MM.1S (cell line): Measurements from ENCODE around the gene HS6ST3.

Experiments
- DNase-seq: peaks from one replicate; pipeline ENCODE4 v3.0.0-alpha.2; 2015
- H2AFZ ChIP-seq: fragments of 300-600 bp; sonication (generic); 2 replicates; pipeline ENCODE4 v1.6.0; 2016; ENCODE audit warnings: antibody characterized with exemption, low read length
- H3F3A ChIP-seq: fragments of 300-600 bp; sonication (generic); 2 replicates; pipeline ENCODE4 v1.6.1; 2016; ENCODE audit warnings: mild to moderate bottlenecking, antibody characterized with exemption, low read length, moderate library complexity, mixed read lengths; ENCODE audit not compliant: insufficient read depth
- H3K27ac ChIP-seq: fragments of 300-600 bp; sonication (generic); 2 replicates; pipeline ENCODE4 v1.5.1; 2016; ENCODE audit warnings: mild to moderate bottlenecking, low read length
- H3K27me3 ChIP-seq: fragments of 300-600 bp; sonication (generic); replicated peaks from 2 replicates; pipeline ENCODE4 v1.6.0; 2016; ENCODE audit warnings: low read length; ENCODE audit not compliant: insufficient read depth
- H3K36me3 ChIP-seq: fragments of 300-600 bp; sonication (generic); replicated peaks from 2 replicates; pipeline ENCODE4 v1.6.1; 2016; ENCODE audit warnings: mild to moderate bottlenecking, low read length, mixed read lengths; ENCODE audit not compliant: insufficient read depth
- H3K4me1 ChIP-seq: fragments of 300-600 bp; sonication (generic); 2 replicates; pipeline ENCODE4 v1.6.1; 2016; ENCODE audit warnings: low read length, mixed read lengths
- H3K4me2 ChIP-seq: fragments of 300-600 bp; sonication (generic); 2 replicates; pipeline ENCODE4 v1.6.0; 2016; ENCODE audit warnings: low read depth, low read length
- H3K4me3 ChIP-seq: fragments of 300-600 bp; sonication (generic); 2 replicates; pipeline ENCODE4 v1.5.1; 2016; ENCODE audit warnings: low read length, mixed read lengths
- H3K79me2 ChIP-seq: fragments of 300-600 bp; sonication (generic); 2 replicates; pipeline ENCODE4 v1.6.1; 2016; ENCODE audit warnings: mixed run types, low read length, mixed read lengths
- H3K9ac ChIP-seq: fragments of 300-600 bp; sonication (generic); 2 replicates; pipeline ENCODE4 v1.6.1; 2016; ENCODE audit warnings: low read length, mixed read lengths
- H3K9me2 ChIP-seq: fragments of 300-600 bp; sonication (generic); replicated peaks from 2 replicates; pipeline ENCODE4 v1.6.1; 2016; ENCODE audit warnings: mild to moderate bottlenecking, low read length, mixed read lengths; ENCODE audit not compliant: insufficient read depth
- H3K9me3 ChIP-seq: fragments of 300-600 bp; sonication (generic); replicated peaks from 2 replicates; pipeline ENCODE4 v1.6.1; 2016; ENCODE audit warnings: mild to moderate bottlenecking, low read length, mixed read lengths; ENCODE audit not compliant: insufficient read depth
- H4K20me1 ChIP-seq: fragments of 300-600 bp; sonication (generic); 2 replicates; pipeline ENCODE4 v1.6.1; 2016; ENCODE audit warnings: mild to moderate bottlenecking, low read length, moderate library complexity, mixed read lengths; ENCODE audit not compliant: insufficient read depth
- EZH2 ChIP-seq: fragments of 300-600 bp; sonication (generic); optimal IDR thresholded peaks from 2 replicates; pipeline ENCODE3; 2017; ENCODE audit warnings: low read depth, mild to moderate bottlenecking, antibody characterized with exemption, low read length, mixed read lengths
- EZH2phosphoT487 ChIP-seq: fragments of 300-600 bp; sonication (generic); IDR thresholded peaks from 2 replicates; pipeline ENCODE4 v1.6.1; 2018; ENCODE audit warnings: antibody characterized with exemption, low read length
- TF ChIP-seq, protein P1 (sequence below): fragments of 300-600 bp; sonication (generic); IDR thresholded peaks from 2 replicates; pipeline ENCODE4 v1.5.1; 2016; ENCODE audit warnings: antibody characterized with exemption, low read length, mixed read lengths

HS6ST3 gene

DNA sequence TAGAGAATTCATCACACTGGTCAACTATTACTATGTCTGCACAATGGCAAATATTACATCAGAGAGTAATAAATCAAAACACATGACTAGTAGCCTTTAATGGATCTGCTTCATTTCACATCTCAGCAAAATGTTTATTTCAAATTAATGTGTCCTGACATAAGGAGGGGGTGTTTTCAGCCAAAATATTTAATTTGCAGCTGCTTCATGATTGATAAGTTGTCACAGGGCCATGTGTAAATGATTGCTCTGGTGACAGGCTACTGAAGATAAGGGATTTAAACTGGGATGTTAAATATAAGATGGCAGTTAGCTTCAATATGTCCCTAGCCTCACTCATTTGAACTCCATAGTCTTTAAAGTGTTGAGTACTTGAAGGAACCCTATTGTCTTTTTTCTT lies 601.1 kb downstream of the HS6ST3 start:
- Histone ChIP-seq H3K9me2 (no peaks in the 10 kb centered on the region), H3K9me3 (no peaks in the 10 kb centered on the region), H3K4me2 (no peak overlapping the region), H3K4me1 (no peaks in the 10 kb centered on the region), H3K36me3 (no peaks in the 10 kb centered on the region), H3K27ac (no peak overlapping the region), H4K20me1 (no peaks in the 10 kb centered on the region), H3K9ac (no peak overlapping the region), H2AFZ (no peak overlapping the region), H3K27me3 (no peaks in the 10 kb centered on the region), H3F3A (no peaks in the 10 kb centered on the region), H3K79me2 (no peaks in the 10 kb centered on the region), H3K4me3 (no peak overlapping the region)
- TF ChIP-seq, protein P1, sequence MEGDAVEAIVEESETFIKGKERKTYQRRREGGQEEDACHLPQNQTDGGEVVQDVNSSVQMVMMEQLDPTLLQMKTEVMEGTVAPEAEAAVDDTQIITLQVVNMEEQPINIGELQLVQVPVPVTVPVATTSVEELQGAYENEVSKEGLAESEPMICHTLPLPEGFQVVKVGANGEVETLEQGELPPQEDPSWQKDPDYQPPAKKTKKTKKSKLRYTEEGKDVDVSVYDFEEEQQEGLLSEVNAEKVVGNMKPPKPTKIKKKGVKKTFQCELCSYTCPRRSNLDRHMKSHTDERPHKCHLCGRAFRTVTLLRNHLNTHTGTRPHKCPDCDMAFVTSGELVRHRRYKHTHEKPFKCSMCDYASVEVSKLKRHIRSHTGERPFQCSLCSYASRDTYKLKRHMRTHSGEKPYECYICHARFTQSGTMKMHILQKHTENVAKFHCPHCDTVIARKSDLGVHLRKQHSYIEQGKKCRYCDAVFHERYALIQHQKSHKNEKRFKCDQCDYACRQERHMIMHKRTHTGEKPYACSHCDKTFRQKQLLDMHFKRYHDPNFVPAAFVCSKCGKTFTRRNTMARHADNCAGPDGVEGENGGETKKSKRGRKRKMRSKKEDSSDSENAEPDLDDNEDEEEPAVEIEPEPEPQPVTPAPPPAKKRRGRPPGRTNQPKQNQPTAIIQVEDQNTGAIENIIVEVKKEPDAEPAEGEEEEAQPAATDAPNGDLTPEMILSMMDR, result no peak
- TF ChIP-seq EZH2phosphoT487 (no peak), EZH2 (no peak)
- DNase-seq, result no peak

DNA sequence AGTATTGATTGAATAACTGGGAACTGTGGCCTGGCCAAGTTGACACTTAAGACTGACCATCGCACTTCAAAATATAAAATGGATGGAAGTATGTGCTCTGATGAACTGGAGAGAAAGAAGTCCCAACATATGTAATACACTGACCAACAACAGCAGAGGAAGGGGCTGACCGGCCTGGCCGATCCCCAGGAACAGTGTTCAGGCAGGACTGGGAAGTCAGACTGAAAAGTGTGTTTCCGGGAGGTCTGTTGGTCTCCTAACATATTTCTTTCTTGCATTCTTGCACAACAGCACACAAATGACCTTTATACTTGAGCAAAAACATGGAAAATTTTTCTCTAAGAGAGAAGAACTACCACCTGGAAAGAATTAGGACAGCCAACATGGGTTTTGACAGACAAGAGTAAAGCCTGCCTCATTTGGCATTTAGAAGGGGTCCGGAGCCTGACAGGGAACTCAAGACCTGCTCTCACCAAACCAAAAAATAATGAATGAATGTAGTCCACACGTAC lies 606.5 kb downstream of the HS6ST3 start:
- Histone ChIP-seq H3F3A (no peaks in the 10 kb centered on the region), H3K36me3 (no peaks in the 10 kb centered on the region), H3K27me3 (no peaks in the 10 kb centered on the region), H3K4me3 (no peak overlapping the region), H3K4me1 (0 out of 2 replicates have a peak, but pooled peaks cover 3% of the 10 kb centered on the region), H4K20me1 (no peaks in the 10 kb centered on the region), H3K9ac (no peak overlapping the region), H3K27ac (no peak overlapping the region), H3K79me2 (no peaks in the 10 kb centered on the region), H2AFZ (no peak overlapping the region), H3K9me2 (no peaks in the 10 kb centered on the region), H3K9me3 (no peaks in the 10 kb centered on the region), H3K4me2 (no peak overlapping the region)
- DNase-seq, result no peak
- TF ChIP-seq EZH2phosphoT487, result no peak
- no peak for TF ChIP-seq EZH2
- TF ChIP-seq, protein P1, result no peak

- Histone ChIP-seq H3K9ac (no peak overlapping the region), H3K9me3 (no peaks in the 10 kb centered on the region), H4K20me1 (no peaks in the 10 kb centered on the region), H2AFZ (no peak overlapping the region), H3F3A (no peaks in the 10 kb centered on the region), H3K4me3 (no peak overlapping the region), H3K9me2 (no peaks in the 10 kb centered on the region), H3K4me2 (no peak overlapping the region), H3K27me3 (no peaks in the 10 kb centered on the region), H3K4me1 (0 out of 2 replicates have a peak, but pooled peaks cover 3% of the 10 kb centered on the region), H3K36me3 (no peaks in the 10 kb centered on the region), H3K79me2 (no peaks in the 10 kb centered on the region), H3K27ac (no peak overlapping the region)
- no peak for DNase-seq
- TF ChIP-seq EZH2phosphoT487 (no peak), EZH2 (no peak)
Measured at GRCh38 chr13:96700657-96701056, 610.8 kb downstream of the HS6ST3 start.

DNA sequence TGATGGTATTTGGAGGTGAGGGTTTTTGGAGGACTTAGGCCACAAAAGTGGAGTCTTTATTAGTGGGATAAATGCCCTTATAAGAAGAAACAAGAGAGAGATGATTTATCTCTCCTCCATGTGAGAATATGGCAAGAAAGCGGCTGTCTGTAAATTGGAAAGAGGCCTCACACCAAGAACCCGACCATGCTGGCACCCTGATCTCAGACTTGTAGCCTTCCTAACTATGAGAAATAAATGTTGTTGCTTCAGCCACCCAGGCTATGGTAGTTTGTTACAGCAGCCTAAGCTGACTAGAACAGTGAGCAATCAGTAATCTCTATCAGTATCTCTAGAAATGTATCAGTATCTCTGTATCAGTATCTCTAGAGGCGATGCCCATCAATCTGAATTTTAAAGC lies 617.2 kb downstream of the HS6ST3 start:
- H3K27ac ChIP-seq, result no peak overlapping the region

More for the DNA sequence above, 617.2 kb downstream of the HS6ST3 start:
- no peak overlapping the region for H3K9ac ChIP-seq
- no peak overlapping the region for H2AFZ ChIP-seq
- no peak for DNase-seq
- no peak overlapping the region for H3K4me2 ChIP-seq
- H3K79me2 ChIP-seq, result no peaks in the 10 kb centered on the region
- no peaks in the 10 kb centered on the region for H3K9me3 ChIP-seq
- TF ChIP-seq EZH2, result no peak
- TF ChIP-seq, protein P1, result no peak
- no peak for TF ChIP-seq EZH2phosphoT487
- peaks cover 4% of the 10 kb centered on the region; the same call in 1 of the 2 replicates for H3F3A ChIP-seq
- peaks cover 21% of the 10 kb centered on the region for H3K4me1 ChIP-seq
- H3K36me3 ChIP-seq, result no peaks in the 10 kb centered on the region
- no peak overlapping the region for H3K4me3 ChIP-seq
- no peaks in the 10 kb centered on the region for H4K20me1 ChIP-seq
- H3K27me3 ChIP-seq, result no peaks in the 10 kb centered on the region
- no peaks in the 10 kb centered on the region for H3K9me2 ChIP-seq
